GM12865 (cell line): Measurements from ENCODE around the gene SLC24A3.

Experiments
- DNase-seq: peaks from one replicate; pipeline ENCODE4 v3.0.0; 2010; ENCODE audit warnings: low read depth
- H3K4me3 ChIP-seq: 2 replicates; pipeline ENCODE4 v1.5.1; 2011; ENCODE audit warnings: mild to moderate bottlenecking, low read depth, low read length, control low read depth
- TF ChIP-seq, protein P1 (sequence below): IDR thresholded peaks from 2 replicates; pipeline ENCODE4 v1.5.1; 2011; ENCODE audit warnings: low read length, control low read depth, low read depth, inconsistent platforms; ENCODE audit not compliant: insufficient read depth; ENCODE audit errors: missing control alignments

The SLC24A3 gene

DNA sequence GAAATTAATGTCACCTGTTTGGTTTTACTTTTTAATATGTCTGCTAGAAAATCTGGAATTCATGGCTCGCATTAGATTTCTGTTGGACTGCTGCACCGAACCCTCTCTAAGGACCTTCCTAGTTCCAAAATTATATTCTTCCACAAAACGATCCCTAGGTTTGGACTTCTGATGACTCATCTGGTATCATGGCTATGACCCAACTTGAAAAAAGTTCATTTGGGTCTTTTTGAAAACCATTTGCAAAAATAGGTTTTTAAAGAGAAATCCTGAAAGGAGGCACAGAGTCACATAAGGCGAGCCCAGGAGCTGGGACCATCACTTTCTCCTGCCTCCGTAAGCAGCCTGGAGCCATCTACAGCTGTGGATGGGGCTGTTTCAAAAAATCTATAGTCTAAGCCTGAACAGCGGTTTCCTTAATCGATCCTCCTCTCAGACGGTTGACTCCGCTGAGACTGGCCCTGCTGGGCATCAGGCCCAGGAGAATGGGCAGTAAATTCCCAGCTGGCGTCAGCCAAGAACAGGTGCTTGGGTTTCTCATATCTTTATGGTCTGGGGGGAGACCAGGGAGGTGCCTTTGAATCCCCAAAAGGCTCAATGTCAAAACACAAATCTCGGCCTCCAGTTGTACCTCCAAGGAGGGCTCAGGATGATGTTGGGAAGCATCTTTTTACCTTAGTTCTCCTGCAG, 44.6 kb downstream of the SLC24A3 start:
- no peak overlapping the region for H3K4me3 ChIP-seq
- TF ChIP-seq, protein P1, sequence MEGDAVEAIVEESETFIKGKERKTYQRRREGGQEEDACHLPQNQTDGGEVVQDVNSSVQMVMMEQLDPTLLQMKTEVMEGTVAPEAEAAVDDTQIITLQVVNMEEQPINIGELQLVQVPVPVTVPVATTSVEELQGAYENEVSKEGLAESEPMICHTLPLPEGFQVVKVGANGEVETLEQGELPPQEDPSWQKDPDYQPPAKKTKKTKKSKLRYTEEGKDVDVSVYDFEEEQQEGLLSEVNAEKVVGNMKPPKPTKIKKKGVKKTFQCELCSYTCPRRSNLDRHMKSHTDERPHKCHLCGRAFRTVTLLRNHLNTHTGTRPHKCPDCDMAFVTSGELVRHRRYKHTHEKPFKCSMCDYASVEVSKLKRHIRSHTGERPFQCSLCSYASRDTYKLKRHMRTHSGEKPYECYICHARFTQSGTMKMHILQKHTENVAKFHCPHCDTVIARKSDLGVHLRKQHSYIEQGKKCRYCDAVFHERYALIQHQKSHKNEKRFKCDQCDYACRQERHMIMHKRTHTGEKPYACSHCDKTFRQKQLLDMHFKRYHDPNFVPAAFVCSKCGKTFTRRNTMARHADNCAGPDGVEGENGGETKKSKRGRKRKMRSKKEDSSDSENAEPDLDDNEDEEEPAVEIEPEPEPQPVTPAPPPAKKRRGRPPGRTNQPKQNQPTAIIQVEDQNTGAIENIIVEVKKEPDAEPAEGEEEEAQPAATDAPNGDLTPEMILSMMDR, result no peak
- DNase-seq, result no peak

DNA sequence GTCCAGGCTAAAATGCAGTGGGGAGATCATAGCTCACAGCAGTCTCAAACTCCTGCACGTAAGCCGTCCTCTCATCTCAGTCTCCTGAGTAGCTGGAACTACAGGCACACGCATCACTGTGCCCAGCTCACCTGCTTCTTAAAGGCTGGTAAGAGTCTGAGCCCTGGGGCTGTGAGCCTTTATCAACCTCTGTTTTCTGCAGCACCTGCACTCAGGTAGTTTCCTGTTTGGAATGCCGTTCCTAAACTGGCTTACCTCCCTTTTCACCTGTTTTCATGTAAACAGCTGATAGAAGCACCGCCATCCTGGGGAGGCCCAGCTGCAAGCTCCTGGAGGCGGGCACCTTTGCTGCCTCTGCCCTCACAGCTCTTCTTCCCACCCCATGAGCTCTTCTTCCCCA, 45.4 kb downstream of the SLC24A3 start:
- H3K4me3 ChIP-seq, result no peak overlapping the region
- TF ChIP-seq, protein P1, result no peak
- no peak for DNase-seq

DNA sequence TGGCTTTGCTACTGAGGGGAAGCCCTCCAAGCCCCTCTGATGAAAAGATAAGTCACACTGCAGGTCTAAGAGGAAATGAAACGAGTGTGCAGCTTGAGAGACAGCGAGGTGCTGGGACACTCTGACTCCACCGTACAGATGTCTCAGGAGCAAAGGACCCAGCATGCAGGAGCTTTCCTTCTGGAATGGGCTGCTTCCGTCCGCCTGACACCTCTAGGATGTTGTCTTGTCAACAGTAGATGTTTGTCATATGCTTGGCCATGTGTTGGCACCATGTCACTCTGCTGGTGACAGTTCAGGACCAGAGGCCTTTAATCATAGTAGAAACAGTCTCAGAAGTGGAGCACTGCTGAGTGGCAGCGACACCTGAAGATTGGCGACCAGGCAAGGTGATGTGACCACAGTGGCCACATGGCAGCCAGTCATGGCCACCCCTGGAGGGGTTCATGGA, 46.7 kb downstream of the SLC24A3 start:
- no peak overlapping the region for H3K4me3 ChIP-seq
- DNase-seq, result peak; percentile 3
- TF ChIP-seq, protein P1, result no peak

DNA sequence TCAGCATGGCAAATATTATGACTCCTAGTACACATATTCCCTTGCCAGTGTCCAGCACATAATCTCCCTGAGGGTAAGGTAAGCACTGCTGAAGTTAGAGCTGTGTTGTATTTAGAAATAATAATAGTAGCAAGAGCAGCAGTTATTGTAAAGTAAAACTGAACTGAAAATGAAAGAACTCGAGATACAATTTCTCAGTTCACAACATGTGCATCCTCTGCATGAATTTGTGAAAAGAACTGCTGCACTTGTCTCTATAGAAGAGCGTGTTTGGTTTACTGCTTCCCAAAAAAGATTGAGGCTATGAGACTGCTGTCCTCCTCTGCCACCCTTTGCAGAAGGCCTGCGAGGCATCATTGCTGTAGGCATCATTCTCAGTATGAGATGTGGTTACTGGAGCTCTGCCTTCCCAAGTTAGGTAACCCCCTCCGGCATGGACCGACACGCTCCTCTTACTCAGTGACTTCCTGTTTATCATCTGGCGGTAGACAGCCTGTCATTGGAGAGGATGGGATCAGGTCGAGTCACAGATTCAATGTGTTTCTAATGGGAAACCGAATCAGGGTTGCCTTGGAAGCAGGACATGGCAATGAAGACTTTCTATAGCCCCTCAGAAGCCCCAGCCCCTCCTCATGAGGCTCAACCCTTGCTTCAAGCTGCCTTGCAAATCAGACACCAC, 48.1 kb downstream of the SLC24A3 start:
- TF ChIP-seq, protein P1, result no peak
- peak; percentile 29 for DNase-seq
- H3K4me3 ChIP-seq, result no peak overlapping the region

DNA sequence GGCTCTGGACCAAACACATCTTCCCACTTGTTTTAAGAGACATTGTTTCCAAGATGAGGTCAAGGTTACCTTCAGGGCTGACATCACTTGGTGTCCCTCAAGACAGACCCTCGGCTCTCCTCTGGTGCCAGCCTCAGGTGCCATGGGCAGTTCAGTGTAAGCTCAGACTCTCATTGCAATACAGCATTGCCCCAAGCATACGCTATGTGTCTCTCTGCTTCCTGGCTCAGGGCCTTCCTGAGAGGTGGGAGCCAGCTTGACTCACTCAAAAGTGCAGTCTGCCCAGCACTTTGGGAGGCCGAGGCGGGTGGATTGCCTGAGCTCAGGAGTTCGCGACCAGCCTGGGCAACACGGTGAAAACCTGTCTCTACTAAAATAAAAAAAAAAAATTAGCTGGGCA, 51.7 kb downstream of the SLC24A3 start:
- TF ChIP-seq, protein P1, result no peak
- DNase-seq, result no peak
- no peak overlapping the region for H3K4me3 ChIP-seq

DNA sequence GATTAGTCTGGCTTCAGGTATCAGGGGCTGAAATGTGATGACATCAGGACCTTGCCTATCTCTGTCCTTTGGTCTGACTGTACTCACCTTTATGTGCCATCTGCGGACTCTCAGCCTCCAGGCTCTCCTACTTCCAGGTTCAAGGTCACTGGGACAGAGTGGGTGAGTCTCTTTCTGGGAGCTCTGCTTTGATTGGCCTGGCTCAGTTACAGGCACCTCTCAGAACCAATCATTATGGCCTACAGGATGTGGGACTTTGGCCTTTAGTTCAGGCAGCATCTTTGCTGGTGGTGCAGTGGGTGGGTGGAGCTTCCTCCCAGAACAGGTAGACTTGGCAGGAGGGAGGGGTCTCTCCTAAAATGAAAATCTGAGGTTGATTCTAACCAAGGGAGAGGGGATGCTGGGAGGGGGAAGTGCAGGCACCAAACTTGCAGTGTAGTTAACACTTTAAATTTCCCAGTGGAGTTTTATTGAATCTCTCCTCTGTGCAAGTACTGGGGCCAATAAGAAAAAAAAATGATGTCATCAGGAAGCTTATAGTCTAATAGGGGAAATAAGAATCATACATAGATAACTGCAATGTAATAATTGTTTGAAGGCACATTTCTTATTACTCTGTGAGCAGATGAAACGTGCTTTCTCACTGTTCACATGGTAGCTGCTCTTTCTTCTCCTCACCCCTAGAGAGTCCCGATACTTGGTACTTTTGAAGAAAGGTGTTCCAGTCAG, 53.4 kb downstream of the SLC24A3 start:
- peak; percentile 65 for DNase-seq
- no peak overlapping the region for H3K4me3 ChIP-seq
- TF ChIP-seq, protein P1, result no peak
